ENCODE data around the gene SLC33A1. TPM values are rescaled to one million over a fixed set of nuclear protein-coding genes. Genes with fewer than 3 reads are reported as not detected.
A peak's percentile ranks its signal among the peaks of the same experiment; 100 is the strongest.

The SLC33A1 gene
- total and polyA plus RNA-seq, 2 of the 13 experiments (the other 11 are each of a cell fraction or from before 2014, with no cell fraction given) = 20.0 to 32.1 TPM

DNA sequence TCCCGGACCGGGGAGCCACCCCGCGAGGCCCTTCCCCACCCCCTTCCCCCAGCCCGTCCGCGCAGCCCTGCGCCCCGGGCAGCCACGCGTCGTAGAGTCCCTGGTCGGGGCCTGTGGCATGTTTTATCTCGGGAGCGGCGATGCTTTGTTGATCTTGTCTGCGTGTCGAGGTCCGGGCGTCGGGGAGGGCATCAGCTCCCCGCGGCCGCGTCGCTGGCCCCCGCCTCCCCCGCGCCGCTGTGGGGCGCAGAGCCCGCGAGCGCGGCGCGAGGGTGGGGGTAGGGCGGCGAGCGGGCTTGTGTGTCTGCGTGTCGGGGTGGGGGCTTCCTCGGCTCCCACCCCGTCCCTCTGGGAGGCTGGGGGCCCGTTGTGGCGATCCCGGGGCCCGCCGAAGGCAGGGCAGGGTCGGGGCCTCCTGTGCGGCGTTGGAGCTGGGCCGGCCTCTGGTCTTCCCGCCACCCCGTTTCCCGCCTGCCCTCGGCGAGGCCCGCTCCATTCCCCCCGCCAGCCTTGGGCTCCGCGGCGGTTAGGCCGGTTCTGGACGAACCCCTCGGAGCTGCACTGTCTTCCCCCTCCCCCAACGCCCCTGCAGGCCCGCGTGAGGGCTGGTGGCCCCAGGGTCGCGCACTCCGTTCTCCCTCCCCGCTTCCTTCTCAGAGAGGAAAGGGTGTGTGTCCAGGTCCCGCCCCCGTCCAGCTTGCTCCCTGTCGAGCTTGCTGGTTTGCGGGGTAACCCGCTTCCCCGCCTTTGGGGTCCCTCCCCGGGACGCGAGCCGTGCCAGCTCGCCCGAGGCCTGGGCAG is 16.9 kb upstream of the SLC33A1 start (continued):
- TF ChIP-seq ZBTB14 (CRISPR knock-in tag; IDR thresholded peaks at IDR 0.05) (peak; percentile 1; the same call in 1 of the 2 replicates), AGO2 (optimal IDR thresholded peaks at IDR 0.05; ENCODE audit: low read depth, low read length) (peak; percentile 79), REL (CRISPR knock-in tag; conservative IDR thresholded peaks at IDR 0.05) (no peak), YEATS4 (CRISPR knock-in tag; IDR thresholded peaks at IDR 0.05; ENCODE audit: borderline replicate concordance) (no peak), DNMT1 (CRISPR knock-in tag; IDR thresholded peaks at IDR 0.05) (no peak), ZNF704 (CRISPR knock-in tag; IDR thresholded peaks at IDR 0.05; ENCODE audit: borderline replicate concordance) (peak; percentile 56; the same call in 1 of the 2 replicates), ZNF235 (CRISPR knock-in tag; IDR thresholded peaks at IDR 0.05; ENCODE audit: borderline replicate concordance) (0 out of 2 replicates have a peak, but pooled peaks have one; percentile 50), SRY (CRISPR knock-in tag; IDR thresholded peaks at IDR 0.05) (0 out of 2 replicates have a peak, but pooled peaks have one; percentile 32), RARA (CRISPR knock-in tag; IDR thresholded peaks at IDR 0.05) (no peak), NFKBIZ (CRISPR knock-in tag; IDR thresholded peaks at IDR 0.05) (no peak), ZC3H13 (CRISPR knock-in tag; IDR thresholded peaks at IDR 0.05) (no peak), ZNF746 (CRISPR knock-in tag; IDR thresholded peaks at IDR 0.05) (no peak; the same call in none of the 2 replicates), ARHGAP35 (CRISPR knock-in tag; IDR thresholded peaks at IDR 0.05; ENCODE audit: borderline replicate concordance) (no peak), ZNF430 (CRISPR knock-in tag; IDR thresholded peaks at IDR 0.05) (no peak), ZNF503 (CRISPR knock-in tag; IDR thresholded peaks at IDR 0.05) (no peak), ZNF33A (CRISPR knock-in tag; IDR thresholded peaks at IDR 0.05; ENCODE audit: borderline replicate concordance) (no peak), FOXC1 (CRISPR knock-in tag; IDR thresholded peaks at IDR 0.05; ENCODE audit: borderline replicate concordance) (0 out of 2 replicates have a peak, but pooled peaks have one; percentile 55), FOSL2 (CRISPR knock-in tag; IDR thresholded peaks at IDR 0.05) (no peak), ZNF296 (CRISPR knock-in tag; conservative IDR thresholded peaks at IDR 0.05) (peak; percentile 61; the same call in 1 of the 2 replicates), ZNF749 (CRISPR knock-in tag; IDR thresholded peaks at IDR 0.05; ENCODE audit: borderline replicate concordance) (peak; percentile 55; the same call in 1 of the 2 replicates)
- TF ChIP-seq, protein P1, sequence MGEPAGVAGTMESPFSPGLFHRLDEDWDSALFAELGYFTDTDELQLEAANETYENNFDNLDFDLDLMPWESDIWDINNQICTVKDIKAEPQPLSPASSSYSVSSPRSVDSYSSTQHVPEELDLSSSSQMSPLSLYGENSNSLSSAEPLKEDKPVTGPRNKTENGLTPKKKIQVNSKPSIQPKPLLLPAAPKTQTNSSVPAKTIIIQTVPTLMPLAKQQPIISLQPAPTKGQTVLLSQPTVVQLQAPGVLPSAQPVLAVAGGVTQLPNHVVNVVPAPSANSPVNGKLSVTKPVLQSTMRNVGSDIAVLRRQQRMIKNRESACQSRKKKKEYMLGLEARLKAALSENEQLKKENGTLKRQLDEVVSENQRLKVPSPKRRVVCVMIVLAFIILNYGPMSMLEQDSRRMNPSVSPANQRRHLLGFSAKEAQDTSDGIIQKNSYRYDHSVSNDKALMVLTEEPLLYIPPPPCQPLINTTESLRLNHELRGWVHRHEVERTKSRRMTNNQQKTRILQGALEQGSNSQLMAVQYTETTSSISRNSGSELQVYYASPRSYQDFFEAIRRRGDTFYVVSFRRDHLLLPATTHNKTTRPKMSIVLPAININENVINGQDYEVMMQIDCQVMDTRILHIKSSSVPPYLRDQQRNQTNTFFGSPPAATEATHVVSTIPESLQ (CRISPR knock-in tag; conservative IDR thresholded peaks at IDR 0.05) = no peak
